Measurements from ENCODE around the gene SPON1. TPM values are rescaled to one million over a fixed set of nuclear protein-coding genes. Genes with fewer than 3 reads are reported as not detected.

Gene SPON1
- total and polyA plus RNA-seq, 10 of the 15 experiments (the other 5 are each of a cell fraction or from before 2014, with no cell fraction given), result 0.13 to 1.1 (median 0.18) TPM; not detected in 5

DNA sequence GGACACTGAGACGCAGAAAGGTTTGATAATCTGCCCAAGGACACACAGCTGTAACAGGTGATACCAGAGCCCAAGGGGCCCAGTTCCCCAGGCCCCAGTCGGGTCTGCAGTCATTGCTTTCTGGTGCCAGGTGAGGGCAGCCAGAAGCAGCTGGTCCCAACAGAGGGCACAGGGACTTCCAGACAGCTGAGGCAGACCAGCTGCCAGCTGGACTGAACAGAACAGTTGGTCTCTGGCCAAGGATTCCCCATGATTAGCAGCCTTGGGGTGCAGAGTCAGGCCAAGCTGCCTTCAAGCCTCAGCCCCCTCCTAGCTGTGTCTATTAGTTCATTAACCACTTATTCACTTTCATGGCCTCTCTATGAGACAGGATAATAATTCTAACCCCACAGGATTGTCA, 290.9 kb downstream of the SPON1 start:
- no peaks in the 10 kb centered on the region for H3K27me3 ChIP-seq (replicated peaks in 1 of 2; ENCODE audit: control insufficient read depth in 2 of 2, insufficient read depth in 2 of 2, low read length in 1 of 2)
- no peak for FAIRE-seq
- in situ Hi-C loops (cut with MboI) (no loop called here), intact Hi-C loops (cut with micrococcal nuclease; ENCODE audit: unreplicated experiment) (no loop called here)
- POLR2A ChIA-PET, result interaction anchor here (1.2 kb wide), 1 partner anchor 202 kb away, joined by 3 read pairs; no protein-coding TSS in a partner anchor
- no peak overlapping the region for H2AFZ ChIP-seq (ENCODE audit: control insufficient read depth, low read depth, low read length)
- H3K27ac ChIP-seq (ENCODE audit: control insufficient read depth, insufficient read depth), result no peak overlapping the region
- 46% methylated on average over 2 of the region's 2 CpGs for WGBS (ENCODE audit: insufficient coverage, insufficient replicate concordance, low lambda C conversion rate, missing lambda C conversion rate)
- H3K9me3 ChIP-seq (replicated peaks; ENCODE audit: control insufficient read depth, insufficient read depth, low read length), result no peaks in the 10 kb centered on the region
- H3K4me3 ChIP-seq, result no peak overlapping the region
- TF ChIP-seq ZBTB40 (IDR thresholded peaks at IDR 0.05; ENCODE audit: borderline replicate concordance) (no peak), RAD21 (IDR thresholded peaks at IDR 0.05; ENCODE audit: insufficient read depth, low read depth, low read length) (0 out of 2 replicates have a peak, but pooled peaks have one; percentile 9), TCF3 (IDR thresholded peaks at IDR 0.05; ENCODE audit: borderline replicate concordance, insufficient read depth, low read depth, low read length) (no peak), MTA3 (IDR thresholded peaks at IDR 0.05; ENCODE audit: borderline replicate concordance, low read length) (no peak), E4F1 (IDR thresholded peaks at IDR 0.05; ENCODE audit: borderline replicate concordance, partially characterized antibody) (no peak), CEBPZ (IDR thresholded peaks at IDR 0.05; ENCODE audit: low read depth, low read length) (no peak), BCL11A (IDR thresholded peaks at IDR 0.05; ENCODE audit: low read depth, low read length) (no peak)
- TF ChIP-seq, protein P1, sequence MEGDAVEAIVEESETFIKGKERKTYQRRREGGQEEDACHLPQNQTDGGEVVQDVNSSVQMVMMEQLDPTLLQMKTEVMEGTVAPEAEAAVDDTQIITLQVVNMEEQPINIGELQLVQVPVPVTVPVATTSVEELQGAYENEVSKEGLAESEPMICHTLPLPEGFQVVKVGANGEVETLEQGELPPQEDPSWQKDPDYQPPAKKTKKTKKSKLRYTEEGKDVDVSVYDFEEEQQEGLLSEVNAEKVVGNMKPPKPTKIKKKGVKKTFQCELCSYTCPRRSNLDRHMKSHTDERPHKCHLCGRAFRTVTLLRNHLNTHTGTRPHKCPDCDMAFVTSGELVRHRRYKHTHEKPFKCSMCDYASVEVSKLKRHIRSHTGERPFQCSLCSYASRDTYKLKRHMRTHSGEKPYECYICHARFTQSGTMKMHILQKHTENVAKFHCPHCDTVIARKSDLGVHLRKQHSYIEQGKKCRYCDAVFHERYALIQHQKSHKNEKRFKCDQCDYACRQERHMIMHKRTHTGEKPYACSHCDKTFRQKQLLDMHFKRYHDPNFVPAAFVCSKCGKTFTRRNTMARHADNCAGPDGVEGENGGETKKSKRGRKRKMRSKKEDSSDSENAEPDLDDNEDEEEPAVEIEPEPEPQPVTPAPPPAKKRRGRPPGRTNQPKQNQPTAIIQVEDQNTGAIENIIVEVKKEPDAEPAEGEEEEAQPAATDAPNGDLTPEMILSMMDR (IDR thresholded peaks at IDR 0.05 in 2 of 3, conservative IDR thresholded peaks at IDR 0.05 in 1 of 3; ENCODE audit: control insufficient read depth in 2 of 3, extremely low read depth in 1 of 3, insufficient read depth in 1 of 3, low read depth in 3 of 3, low read length in 3 of 3), result peak in 1 of 3 experiments; percentile 21; a peak in 2 of 6 replicates
- no peak for DNase-seq (ENCODE audit: low read depth, low spot score)
- RAD21 ChIA-PET (ENCODE audit: unreplicated experiment), result interaction anchor here (0.7 to 1.3 kb wide), 5 partner anchors 47 to 202 kb away, joined by 3 to 8 read pairs (median 3); no protein-coding TSS in a partner anchor
- SMC1A ChIA-PET (ENCODE audit: uncharacterized antibody, unreplicated experiment), result interaction anchor here (0.8 to 2.1 kb wide), 7 partner anchors 31 to 299 kb away, joined by 3 to 14 read pairs (median 3); no protein-coding TSS in a partner anchor
- H3K4me2 ChIP-seq (ENCODE audit: control insufficient read depth, insufficient read depth), result no peak overlapping the region
- H4K20me1 ChIP-seq (ENCODE audit: control insufficient read depth, insufficient read depth), result no peaks in the 10 kb centered on the region
- H3K9ac ChIP-seq (ENCODE audit: control insufficient read depth, insufficient read depth, low read length), result no peak overlapping the region
- no peaks in the 10 kb centered on the region; the same call in 1 of the 2 replicates for H3K4me1 ChIP-seq (ENCODE audit: control insufficient read depth, insufficient read depth, low read length)
- ATAC-seq, result peak; percentile 33
- H3K79me2 ChIP-seq (ENCODE audit: control insufficient read depth, insufficient read depth, low read length), result no peaks in the 10 kb centered on the region
- no TSS peak for BruUV-seq (replicated peaks)
- CTCF ChIA-PET, result interaction anchor here (0.5 to 5.2 kb wide), 8 partner anchors 47 to 503 kb away, joined by 3 to 45 read pairs (median 5); no protein-coding TSS in a partner anchor
- H3K36me3 ChIP-seq (ENCODE audit: control insufficient read depth in 2 of 2, insufficient read depth in 2 of 2, low read length in 1 of 2), result no peaks in the 10 kb centered on the region
